CD4-positive, alpha-beta T cell treated with Interleukin-15 for 1 hour (primary cell): Measurements from ENCODE around the gene VGLL3.
"Not testable (repeated sequence)": the region's sequence is repeated elsewhere in the genome, so short reads cannot be mapped to it uniquely, and the experiment has no call there.

Experiments
- DNase-seq: peaks from one replicate; pipeline ENCODE4 v3.0.0-alpha.2; 2020

VGLL3 gene

GRCh38 chr3:86989006-86989405 is 1.9 kb downstream of the VGLL3 start:
- DNase-seq: no peak

DNA sequence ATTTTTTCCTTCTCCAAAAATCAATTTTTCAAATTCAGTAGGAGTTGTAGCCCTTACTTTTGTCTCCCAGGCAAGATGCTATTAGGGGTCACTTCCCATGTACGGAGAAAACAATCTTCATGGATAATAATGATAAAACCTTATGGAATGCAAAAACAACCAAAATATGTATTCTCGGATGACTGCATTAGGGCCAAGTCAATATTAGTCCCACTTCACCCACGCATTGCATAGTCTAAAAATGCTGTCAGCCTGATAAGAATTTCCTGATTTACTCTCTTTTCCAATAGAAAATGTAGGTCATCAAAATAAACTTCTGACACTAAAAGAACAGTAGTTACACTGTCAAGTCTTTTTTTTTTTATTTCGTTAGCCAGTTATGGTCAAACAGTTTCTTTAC is 2.7 kb downstream of the VGLL3 start:
- DNase-seq: no peak

GRCh38 chr3:86987421-86987715 is 3.6 kb downstream of the VGLL3 start:
- no peak for DNase-seq

GRCh38 chr3:86986671-86987420 is 4.1 kb downstream of the VGLL3 start:
- DNase-seq: no peak

DNA sequence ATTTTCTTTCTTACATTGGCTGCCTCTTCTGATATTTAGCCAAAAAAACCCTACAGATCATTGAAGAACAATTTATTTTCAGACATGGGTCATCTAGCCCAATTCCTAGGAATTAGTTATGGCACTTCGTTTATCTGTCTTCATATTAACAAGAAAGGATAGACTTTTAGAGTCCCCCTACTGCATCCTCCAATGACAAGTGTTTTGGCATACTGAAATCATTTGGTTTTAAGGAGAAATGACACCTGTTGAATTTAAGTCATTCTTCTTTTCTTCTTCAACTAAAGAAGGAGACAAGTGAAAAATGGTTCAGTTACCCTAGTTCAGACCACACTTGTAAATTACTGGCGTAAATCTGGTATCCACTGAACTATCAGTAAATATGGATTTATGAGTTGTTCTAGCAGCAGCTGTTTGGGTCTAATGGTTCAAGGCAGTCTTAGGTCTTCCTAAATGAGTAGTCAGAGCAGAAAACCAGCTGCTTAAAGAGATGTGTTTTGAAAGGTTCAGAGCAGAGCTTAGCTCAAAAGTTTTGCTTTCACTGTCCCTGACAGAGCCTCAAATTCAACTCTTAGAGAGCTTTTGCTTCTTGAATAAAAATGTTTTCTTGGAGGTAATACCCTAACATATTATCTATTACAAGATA is 5.6 kb downstream of the VGLL3 start:
- DNase-seq: no peak

- no peak for DNase-seq
These were observed 6.7 kb downstream of the VGLL3 start for GRCh38 chr3:86984271-86984670.

DNA sequence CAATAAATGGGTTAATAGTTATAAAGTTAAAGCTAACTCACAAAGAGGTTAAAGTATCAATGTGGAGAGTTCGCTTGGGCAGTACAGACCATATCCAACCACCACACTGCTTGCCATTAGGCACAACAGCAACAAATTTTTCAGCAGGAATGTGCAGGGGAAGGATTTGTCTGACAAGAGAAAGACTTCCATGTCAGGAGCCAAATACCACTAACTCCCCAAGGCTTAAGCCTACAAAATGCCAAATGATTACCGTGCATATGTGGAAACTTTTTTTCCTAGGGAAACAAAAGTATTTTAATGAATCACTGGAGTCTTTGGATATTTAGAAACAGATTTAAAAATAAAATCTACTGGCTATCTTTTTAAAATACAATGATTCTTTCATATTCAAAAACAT is 8.1 kb downstream of the VGLL3 start:
- no peak for DNase-seq

GRCh38 chr3:86978111-86978551 is 12.8 kb downstream of the VGLL3 start:
- DNase-seq: no peak

GRCh38 chr3:86976219-86976618 is 14.7 kb downstream of the VGLL3 start:
- DNase-seq: no peak

DNA sequence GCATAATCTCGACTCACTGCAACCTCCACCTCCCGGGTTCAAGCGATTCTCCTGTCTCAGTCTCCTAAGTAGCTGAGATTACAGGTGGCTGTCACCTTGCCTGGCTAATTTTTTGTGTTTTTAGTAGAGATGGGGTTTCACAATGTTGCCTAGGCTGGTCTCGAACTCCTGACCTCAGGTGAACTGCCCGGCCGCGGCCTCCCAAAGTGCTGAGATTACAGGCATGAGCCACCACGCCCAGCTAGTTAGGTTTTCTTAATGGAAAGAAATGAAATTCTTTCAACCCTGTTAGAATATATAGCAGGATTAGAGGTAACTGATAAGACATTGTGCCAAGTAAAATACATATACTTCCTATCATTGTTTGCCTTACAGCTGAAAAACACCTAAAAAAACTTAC is 16.8 kb downstream of the VGLL3 start:
- DNase-seq: not testable (repeated sequence)

DNA sequence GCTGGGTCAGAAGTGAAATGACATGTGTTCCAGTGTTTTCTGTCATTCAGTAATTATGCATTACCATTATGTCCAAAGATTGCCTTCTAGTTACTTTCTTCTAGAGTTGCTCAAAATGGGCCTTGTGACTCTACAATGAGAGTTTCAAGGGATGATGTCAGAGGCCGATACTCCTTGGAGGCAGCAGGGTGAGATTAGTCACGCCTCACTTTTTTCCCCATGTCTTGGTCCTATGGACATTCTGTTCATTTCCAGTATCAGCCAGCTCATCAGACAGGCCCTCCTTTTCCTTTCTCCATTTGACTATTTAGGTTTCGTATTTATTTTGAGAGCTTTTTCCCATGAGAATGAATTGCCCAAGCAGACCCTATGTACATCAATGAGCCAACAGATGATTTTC is 17.5 kb downstream of the VGLL3 start:
- no peak for DNase-seq

GRCh38 chr3:86969500-86970189 is 21.3 kb downstream of the VGLL3 start:
- no peak for DNase-seq

DNA sequence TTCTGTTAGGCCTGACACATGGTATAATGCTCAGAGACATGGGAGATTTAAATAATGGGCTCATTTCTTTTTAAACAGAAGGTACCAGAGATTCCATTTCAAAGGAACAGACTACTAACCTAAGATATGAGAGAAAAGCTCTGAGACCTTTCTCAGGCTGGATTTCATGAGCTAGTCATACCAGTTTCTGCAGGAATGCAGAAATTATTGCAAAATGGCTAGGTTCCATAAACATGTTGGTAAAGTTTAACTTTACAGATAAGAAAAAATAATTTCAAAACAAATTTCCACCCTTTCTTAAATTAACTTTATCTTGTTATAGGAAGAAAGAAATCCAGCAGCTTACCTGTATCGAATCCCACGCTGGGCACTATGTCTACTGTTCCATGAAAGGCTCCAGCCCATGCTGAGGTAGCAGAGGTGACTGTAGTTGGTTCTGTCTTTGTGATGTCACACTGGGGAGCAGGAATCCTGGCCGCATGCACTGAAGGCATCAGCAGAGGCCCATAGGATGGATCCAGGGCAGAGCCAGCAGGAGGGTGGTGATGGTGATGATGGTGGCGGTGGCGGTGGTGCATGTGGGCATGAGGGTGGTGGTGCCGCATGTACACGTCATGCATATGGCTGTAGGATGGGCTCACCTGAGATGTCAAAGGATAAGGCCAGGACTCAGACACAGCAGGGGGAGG is 22.6 kb downstream of the VGLL3 start:
- no peak for DNase-seq

DNA sequence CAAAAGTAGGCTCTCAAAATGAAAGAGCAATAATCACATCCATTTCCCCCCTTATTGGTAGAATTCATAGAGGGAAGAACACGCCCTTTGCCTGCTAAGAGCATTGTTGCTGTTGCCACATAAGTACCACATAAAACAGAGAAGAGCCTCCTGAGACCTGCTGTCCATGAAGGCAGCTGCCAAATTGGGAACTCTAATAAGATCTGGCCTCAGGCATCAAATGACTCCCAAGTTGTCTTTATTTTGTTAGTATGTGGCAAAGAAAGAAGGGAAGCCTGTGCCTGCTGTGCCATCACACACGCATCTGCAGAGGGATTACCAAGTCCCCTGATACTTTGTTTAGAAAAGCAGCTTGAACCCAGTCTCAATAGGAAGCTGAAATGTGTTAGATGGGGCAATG is 23.9 kb downstream of the VGLL3 start:
- no peak for DNase-seq

DNA sequence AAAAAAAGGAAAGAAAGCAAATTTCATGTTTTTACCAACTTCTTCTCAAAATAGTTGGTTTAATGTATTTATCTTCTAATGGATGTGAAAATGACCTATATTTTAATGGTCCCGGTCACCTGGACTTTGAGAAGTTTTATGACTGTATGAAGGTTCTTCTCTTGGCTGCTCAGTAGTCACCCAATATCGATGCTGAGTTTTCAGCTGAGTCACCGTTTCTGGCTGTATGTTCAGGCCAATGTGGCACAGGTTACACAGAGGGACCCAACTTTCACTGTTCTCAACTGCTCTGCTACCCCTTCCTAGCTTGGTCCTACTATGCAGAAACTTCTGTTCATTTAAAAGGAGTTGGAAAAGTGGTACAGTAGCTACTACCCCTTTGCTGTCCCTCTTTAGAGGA is 25.8 kb downstream of the VGLL3 start:
- no peak for DNase-seq

GRCh38 chr3:86963611-86964010 is 27.3 kb downstream of the VGLL3 start:
- no peak for DNase-seq

DNA sequence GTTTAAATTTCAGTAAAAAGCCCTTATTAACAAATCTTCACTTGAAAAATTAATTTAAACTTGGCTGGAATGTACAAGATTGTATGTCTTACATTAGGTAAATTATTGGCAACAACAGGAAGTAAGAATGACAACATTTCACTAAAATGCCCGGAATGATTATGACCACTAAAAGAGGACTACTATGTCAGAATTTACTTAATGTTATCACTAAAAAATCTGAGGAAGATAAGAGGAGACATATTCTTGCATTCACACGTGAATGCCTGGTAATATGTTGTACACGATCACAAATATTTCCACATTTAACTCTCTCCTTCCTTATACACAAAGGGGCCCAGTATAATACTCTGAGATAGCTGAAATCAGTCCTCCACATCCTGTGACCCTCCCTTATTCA is 29.7 kb downstream of the VGLL3 start:
- no peak for DNase-seq

- no peak for DNase-seq
These were observed 30.4 kb downstream of the VGLL3 start for GRCh38 chr3:86960550-86960949.

DNA sequence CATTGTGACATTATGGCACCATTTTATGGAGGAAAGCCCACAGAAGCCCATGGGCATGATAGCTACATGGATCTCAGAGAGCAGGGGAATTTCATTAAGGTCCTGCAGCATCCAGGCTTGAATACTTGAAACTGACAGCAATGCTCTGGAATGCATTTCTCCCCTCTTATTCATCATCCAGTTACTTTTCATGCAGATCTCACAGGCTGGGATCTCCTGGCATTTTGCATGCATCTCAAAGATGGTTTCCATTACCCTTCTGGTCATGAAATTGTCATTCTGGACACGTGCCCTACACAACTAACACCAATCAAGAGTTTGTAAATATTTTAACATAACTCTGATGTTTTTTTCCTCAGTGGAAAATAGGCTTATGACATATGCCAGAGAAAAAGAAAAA is 32.4 kb downstream of the VGLL3 start:
- no peak for DNase-seq

DNA sequence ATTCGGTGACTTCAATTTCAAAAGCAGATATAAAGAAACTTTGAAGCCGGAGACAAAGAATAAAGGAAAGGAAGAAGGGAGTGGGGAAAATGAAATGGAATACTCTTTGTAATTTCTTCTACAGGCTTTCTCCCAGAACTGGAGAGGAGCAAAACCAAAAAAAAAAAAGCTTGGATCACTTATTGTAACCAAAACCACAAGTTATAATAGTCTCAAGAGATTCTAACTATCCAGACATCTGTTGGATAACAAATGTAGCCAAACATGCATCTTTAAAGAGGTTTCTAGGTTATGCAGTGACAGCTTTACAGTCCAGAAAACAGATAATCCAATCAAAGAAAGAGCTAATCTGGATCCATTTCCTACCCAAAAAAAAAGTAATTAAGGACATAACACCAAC is 36.2 kb downstream of the VGLL3 start:
- DNase-seq: no peak

GRCh38 chr3:86954226-86954625 is 36.7 kb downstream of the VGLL3 start:
- DNase-seq: no peak

GRCh38 chr3:86951322-86951721 is 39.6 kb downstream of the VGLL3 start:
- DNase-seq: no peak

DNA sequence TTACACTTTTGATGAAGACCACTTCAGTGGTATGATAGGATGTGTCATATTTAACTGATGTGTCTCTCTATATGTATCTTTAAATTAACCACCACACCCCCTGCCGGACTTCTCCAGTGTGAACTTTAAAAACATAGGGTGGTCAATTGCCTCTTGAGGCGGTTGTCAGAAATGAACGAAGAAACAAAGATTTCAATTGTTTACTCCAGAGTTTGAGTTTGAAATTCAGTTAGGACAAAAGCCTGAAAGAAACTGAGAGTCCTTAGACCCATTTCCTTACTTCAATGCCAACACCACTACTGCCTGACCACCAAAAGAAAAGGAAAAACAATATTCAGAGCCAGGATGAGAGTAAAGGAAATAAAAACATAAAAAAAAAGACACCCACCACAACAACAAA is 40.2 kb downstream of the VGLL3 start:
- no peak for DNase-seq

DNA sequence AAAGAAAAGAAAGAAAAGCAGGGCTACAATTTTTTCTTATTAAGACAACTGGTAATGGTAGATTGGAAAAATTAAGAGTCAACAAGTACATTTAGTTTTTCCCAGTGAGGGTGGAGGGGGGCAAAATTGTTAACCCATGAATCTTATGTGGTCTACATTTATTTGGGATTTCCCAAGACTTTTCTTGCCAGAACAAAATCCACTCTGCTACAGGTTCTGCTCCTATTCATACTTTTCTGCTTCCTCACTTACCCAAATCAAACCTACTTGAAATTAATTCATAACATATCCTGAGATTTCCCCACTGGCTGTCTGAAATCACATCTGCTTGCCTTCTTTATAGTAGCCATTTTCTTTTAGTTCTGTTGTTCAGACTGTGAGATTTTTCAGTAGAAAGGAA is 41.1 kb downstream of the VGLL3 start:
- no peak for DNase-seq
